ENCODE data around the gene MPDZ. TPM values are rescaled to one million over a fixed set of nuclear protein-coding genes. Genes with fewer than 3 reads are reported as not detected.

MPDZ gene
- total and polyA plus RNA-seq, 2 of the 13 experiments (the other 11 are each of a cell fraction or from before 2014, with no cell fraction given), result 12.4 to 14.7 TPM

- ATAC-seq (no peak), FAIRE-seq (no peak), DNase-seq (ENCODE audit: low spot score) (no peak)
- no peak overlapping the region for H3K4me3 ChIP-seq (replicated peaks in 1 of 3; ENCODE audit: insufficient read depth in 1 of 3, low read depth in 2 of 3, low read length in 3 of 3)
- H3K79me2 ChIP-seq (ENCODE audit: insufficient read depth, low read length), result no peaks in the 10 kb centered on the region
- H3K4me2 ChIP-seq (ENCODE audit: low read depth, low read length), result no peak overlapping the region
- H3K36me3 ChIP-seq (replicated peaks in 1 of 2; ENCODE audit: control insufficient read depth in 1 of 2, insufficient read depth in 2 of 2, low read length in 2 of 2), result no peaks in the 10 kb centered on the region; a peak in 2 of 5 replicates
- no peak overlapping the region for H3K27ac ChIP-seq (ENCODE audit: extremely low read length, insufficient read depth, low read length)
- no peak for TF ChIP-seq ZFP36L2 (CRISPR knock-in tag; IDR thresholded peaks at IDR 0.05)
- no peak for TF ChIP-seq ZNF879 (CRISPR knock-in tag; IDR thresholded peaks at IDR 0.05)
- no peak overlapping the region for H3K9ac ChIP-seq (ENCODE audit: insufficient read depth, low read depth, low read length)
- H3K27me3 ChIP-seq (ENCODE audit: control insufficient read depth in 1 of 2, insufficient read depth in 2 of 2, low read length in 2 of 2), result no peaks in the 10 kb centered on the region
- CTCF ChIA-PET (ENCODE audit: low intra/inter-chr PET ratio, low total read pairs), result no interaction called here
- no peaks in the 10 kb centered on the region for H3K4me1 ChIP-seq (ENCODE audit: insufficient read depth, low read length)
- intact Hi-C loops (cut with micrococcal nuclease; ENCODE audit: unreplicated experiment) (no loop called here), in situ Hi-C loops (cut with HindIII; ENCODE audit: extremely low pct_ligation_motif_present, low pct_unique_long_range_greater_than_20kb) (no loop called here)
- no peaks in the 10 kb centered on the region for H3K9me3 ChIP-seq (ENCODE audit: low read length)
- POLR2A ChIA-PET, result no interaction called here
- no peak overlapping the region for H2AFZ ChIP-seq (ENCODE audit: low read length)
- no TSS peak for BruUV-seq (replicated peaks)
- 61% methylated on average over 3 of the region's 3 CpGs for WGBS (ENCODE audit: low lambda C conversion rate)
- no peaks in the 10 kb centered on the region for H4K20me1 ChIP-seq (ENCODE audit: insufficient read depth, low read length)
These were observed 168.6 kb downstream of the MPDZ start for GRCh38 chr9:13110766-13111417.

- no peak overlapping the region for H3K9ac ChIP-seq (ENCODE audit: insufficient read depth, low read depth, low read length)
- no peak overlapping the region for H3K4me3 ChIP-seq (replicated peaks in 1 of 3; ENCODE audit: insufficient read depth in 1 of 3, low read depth in 2 of 3, low read length in 3 of 3)
- no peaks in the 10 kb centered on the region for H3K4me1 ChIP-seq (ENCODE audit: insufficient read depth, low read length)
- CTCF ChIA-PET (ENCODE audit: low intra/inter-chr PET ratio, low total read pairs), result no interaction called here
- 90% methylated on average over 5 of the region's 5 CpGs for WGBS (ENCODE audit: low lambda C conversion rate)
- H3K27ac ChIP-seq (ENCODE audit: extremely low read length, insufficient read depth, low read length), result no peak overlapping the region
- no TSS peak for BruUV-seq (replicated peaks)
- POLR2A ChIA-PET, result no interaction called here
- in situ Hi-C loops (cut with HindIII; ENCODE audit: extremely low pct_ligation_motif_present, low pct_unique_long_range_greater_than_20kb), result no loop called here
- no peak overlapping the region for H2AFZ ChIP-seq (ENCODE audit: low read length)
- intact Hi-C loops (cut with micrococcal nuclease; ENCODE audit: unreplicated experiment), result no loop called here
- DNase-seq (ENCODE audit: low spot score) (no peak), FAIRE-seq (no peak), ATAC-seq (no peak)
- no peaks in the 10 kb centered on the region for H3K79me2 ChIP-seq (ENCODE audit: insufficient read depth, low read length)
- H3K36me3 ChIP-seq (replicated peaks in 1 of 2; ENCODE audit: control insufficient read depth in 1 of 2, insufficient read depth in 2 of 2, low read length in 2 of 2), result no peaks in the 10 kb centered on the region; a peak in 2 of 5 replicates
- H3K4me2 ChIP-seq (ENCODE audit: low read depth, low read length), result no peak overlapping the region
- no peaks in the 10 kb centered on the region for H3K27me3 ChIP-seq (ENCODE audit: control insufficient read depth in 1 of 2, insufficient read depth in 2 of 2, low read length in 2 of 2)
- no peaks in the 10 kb centered on the region for H3K9me3 ChIP-seq (ENCODE audit: low read length)
- H4K20me1 ChIP-seq (ENCODE audit: insufficient read depth, low read length), result no peaks in the 10 kb centered on the region
- TF ChIP-seq ZNF576 (CRISPR knock-in tag; IDR thresholded peaks at IDR 0.05) (no peak), ZNF776 (CRISPR knock-in tag; IDR thresholded peaks at IDR 0.05) (no peak), TBL1XR1 (IDR thresholded peaks at IDR 0.05; ENCODE audit: borderline replicate concordance, low read length, partially characterized antibody) (no peak), TAF15 (IDR thresholded peaks at IDR 0.05; ENCODE audit: low read depth, low read length, poor library complexity, severe bottlenecking) (no peak), SP4 (CRISPR knock-in tag; IDR thresholded peaks at IDR 0.05) (no peak), ZNF264 (CRISPR knock-in tag; IDR thresholded peaks at IDR 0.05) (no peak), ZNF766 (CRISPR knock-in tag; IDR thresholded peaks at IDR 0.05; ENCODE audit: borderline replicate concordance) (no peak), CERS6 (CRISPR knock-in tag; IDR thresholded peaks at IDR 0.05) (no peak), RELA (CRISPR knock-in tag; IDR thresholded peaks at IDR 0.05) (no peak), TERF1 (CRISPR knock-in tag; IDR thresholded peaks at IDR 0.05) (no peak), HOXA3 (CRISPR knock-in tag; IDR thresholded peaks at IDR 0.05) (no peak)
These were observed 169.7 kb downstream of the MPDZ start for GRCh38 chr9:13109781-13110180.
